GM18519 (cell line): ENCODE results near the gene MTHFD1L.

Source experiments
- ATAC-seq: cut with Tn5 transposase; IDR thresholded peaks from one replicate; pipeline ENCODE4 v1.9.1; 2021; ENCODE audit warnings: mild to moderate bottlenecking, moderate library complexity; ENCODE audit not compliant: unreplicated experiment, low FRiP score

MTHFD1L gene

DNA sequence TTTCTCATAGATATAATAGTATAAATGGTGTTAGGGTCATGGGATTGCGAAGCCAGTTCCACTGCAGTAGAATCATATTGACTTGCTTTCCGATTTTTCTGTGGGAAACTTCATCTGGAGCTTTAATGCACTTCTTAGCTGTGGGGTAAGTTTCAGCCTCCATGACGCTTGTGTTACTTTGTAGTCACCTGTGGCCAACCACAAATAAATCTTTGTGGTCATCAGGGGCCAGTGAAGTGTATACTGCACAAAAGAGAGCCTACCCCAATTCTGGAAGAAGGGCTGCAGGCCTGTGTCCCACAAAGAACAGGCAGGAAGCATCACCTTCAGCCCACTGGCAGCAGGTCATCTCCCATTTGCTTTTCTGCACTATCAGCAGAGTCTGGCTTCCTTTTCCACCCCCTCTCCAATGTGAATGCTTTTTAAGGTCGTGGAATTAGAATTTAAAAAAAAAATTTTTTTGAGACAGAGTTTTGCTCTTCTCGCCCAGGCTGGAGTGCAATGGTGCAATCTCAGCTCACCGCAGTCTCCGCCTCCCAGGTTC, 32.0 kb downstream of the MTHFD1L start:
- no peak for ATAC-seq

DNA sequence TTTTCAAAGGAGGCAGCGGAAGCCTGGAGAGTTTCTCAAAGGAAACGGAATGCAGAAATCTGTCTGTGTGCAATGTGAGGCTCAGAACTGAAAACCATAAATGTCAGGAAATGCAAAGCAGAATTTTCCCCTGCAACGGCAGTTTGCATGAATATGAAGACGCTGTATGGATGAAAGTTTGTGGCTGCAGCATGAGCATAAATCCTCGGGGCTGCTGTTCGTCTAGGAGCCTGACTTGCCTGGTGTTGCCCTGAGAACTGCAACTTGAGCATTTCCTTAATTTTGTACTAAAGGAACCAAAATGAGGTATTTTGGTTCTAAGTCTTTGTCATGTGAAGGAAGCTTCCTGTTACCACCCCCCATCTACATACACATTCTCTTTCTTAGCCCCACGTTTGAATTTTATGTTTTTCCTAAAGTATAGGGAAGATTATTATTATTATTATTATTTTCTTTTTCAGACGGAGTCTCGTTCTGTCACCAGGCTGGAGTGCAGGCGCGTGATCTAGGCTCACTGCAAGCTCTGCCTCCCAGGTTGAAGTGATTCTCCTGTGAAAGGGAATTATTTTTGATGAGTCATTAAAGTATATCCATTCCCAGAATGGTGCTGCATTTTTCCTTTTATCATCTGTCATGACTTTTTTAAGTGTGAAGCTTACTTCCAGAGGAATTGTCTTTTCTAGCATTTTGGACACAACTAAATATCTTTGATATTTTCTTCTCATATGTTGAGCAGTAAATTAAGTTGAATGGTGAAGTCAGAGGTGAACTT, 33.1 kb downstream of the MTHFD1L start:
- ATAC-seq = no peak

DNA sequence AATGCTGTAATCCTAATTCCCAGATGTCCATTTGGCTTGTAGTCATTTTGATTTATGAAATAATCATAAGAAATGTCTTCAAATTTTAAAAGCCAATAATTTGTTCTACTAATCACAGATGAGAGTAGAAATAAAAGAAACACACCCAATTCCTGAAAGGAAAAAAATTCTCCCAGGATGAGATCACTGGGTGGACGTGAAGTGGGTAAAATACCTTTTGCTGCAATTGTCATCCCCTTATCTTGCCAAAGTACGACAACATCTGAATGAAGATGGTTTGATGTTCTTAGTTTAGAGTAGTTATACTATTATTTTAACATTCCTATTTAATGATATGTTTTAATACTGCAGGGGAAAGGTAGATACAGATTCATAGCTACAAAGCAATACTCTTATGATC, 33.7 kb downstream of the MTHFD1L start:
- ATAC-seq = no peak

DNA sequence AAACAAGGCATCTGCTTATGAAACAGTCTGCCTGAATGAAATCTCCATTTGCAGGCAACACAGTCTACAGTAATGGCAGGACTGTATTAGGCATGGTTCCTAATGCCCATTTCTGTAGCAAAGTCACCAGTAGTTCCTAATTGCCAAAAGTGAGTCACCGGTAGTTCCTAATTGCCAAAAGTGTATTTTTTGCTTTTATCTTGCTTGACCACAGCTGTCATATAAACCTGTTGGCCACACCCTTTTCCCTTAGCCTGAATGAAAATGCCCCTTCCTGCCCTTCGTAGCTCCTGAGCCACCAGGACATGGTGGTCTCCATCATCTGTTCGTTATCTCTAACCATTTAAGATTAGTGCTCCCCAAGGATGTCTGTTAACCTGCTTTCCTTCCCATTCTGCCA, 34.5 kb downstream of the MTHFD1L start:
- ATAC-seq = no peak

DNA sequence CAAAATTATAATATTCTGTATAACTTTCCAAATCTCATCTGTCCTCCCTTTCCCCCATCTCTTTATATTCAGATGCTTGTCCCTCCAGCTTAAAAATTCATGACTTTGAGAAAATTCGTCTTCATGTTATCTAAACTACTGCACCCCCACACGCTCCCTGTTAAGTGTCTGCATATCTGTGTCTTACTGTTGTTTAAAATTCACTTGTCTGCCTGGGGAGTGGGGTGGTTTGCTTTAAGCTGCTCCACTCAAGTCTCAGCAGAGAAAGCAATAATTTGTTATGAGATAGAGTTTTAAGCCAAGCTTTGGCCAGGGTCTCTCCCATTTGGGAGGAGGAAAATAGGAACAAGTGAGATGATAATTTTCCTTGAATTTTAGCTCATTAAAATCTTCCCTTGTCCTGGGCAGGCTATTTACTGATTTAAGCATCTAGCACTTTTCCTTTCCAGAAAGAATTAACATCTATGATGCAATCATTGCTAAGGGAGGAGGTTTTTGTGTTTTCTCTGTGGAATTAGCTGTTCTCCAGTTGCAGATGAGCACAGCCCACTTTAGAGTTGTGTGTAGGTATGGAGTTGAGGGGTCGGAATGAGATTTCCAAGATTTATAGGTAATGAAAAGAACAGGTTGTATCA, 36.8 kb downstream of the MTHFD1L start:
- ATAC-seq = no peak

DNA sequence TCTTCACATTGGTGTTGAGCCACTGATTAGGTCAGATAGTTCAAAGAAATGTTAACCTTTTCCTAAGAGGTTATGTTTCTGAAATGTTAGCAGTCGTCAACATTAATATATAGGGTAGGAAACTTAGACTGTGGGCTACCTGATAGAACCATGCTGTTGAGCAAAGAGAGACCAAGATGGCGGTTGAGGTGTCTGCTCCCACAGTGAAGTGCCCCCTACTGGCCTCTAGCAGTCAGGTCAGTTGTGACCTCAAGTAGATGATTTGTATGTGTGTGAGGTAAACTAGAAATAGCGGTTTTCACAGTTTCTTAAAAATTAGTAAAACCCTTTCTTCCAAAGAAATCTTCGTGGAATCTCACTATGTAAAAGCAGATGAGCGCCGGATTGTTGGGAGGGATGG, 40.3 kb downstream of the MTHFD1L start:
- ATAC-seq = no peak

DNA sequence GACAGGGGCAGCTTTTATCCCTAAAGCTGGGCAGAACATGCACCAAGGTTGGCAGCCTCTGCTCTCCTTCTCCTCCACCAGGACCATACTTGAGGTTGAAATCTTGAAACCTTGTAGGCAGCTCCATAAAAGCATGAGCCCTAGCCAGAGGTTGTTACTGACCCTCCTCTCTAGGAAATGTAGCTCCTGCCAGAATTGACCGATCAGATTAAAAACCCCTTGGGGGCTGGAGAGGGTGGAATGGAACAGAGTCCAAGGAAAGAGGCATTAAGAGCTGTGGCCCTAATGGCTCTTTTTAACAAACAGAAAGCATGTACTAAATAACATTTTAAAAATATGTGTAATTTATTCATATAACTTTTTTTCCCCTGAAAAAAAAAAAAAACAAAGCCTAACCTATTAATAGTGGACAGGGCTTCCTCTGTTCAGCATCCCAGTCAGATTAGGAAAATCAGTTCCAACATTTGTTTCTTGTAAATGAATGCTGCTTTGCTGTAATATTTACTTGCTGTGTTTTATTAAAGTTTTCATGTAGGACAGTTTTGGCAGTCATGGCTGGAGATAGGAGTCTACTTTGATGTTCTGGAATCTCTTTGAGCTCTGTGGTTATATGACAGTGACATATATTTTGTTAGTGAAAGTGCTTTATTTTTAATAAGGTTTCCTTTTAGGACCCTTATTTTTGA, 41.3 kb downstream of the MTHFD1L start:
- ATAC-seq = no peak

DNA sequence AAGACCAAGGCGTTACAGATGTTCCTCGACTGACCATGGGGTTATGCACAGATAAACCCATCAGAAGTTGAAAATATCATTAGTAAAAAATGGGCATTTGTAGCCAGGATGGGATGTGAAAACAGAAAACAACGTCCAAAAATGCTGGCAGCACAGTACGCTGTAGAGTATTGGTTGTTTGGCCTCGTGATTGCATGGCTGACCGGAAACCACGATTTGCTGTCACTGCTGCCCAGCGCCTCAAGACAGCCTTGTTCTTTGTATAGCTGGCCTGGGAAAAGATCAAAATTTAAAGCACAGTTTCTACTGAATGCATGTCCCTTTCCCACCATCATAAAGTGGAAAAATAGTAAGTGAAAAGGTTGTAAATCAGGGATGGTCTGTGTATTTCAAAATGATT, 41.9 kb downstream of the MTHFD1L start:
- no peak for ATAC-seq

DNA sequence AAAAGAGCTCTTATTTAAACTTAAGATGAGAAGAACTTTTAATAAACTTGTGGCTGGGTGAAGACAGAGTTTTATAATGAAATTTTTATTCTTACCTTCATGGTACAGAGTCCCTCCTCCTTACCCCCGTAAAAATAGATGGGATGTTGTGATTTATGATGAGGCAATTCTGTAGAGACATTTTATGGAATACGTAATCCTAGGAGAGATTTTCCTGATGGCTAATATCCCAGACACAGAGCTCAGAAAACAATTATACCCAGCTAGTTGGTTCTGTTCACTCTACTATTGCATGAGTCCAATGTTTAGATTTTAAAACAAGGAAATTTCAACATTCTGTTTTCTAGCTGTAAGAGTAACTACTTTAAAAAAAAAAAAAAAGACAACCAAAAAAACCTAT, 43.4 kb downstream of the MTHFD1L start:
- ATAC-seq = no peak

DNA sequence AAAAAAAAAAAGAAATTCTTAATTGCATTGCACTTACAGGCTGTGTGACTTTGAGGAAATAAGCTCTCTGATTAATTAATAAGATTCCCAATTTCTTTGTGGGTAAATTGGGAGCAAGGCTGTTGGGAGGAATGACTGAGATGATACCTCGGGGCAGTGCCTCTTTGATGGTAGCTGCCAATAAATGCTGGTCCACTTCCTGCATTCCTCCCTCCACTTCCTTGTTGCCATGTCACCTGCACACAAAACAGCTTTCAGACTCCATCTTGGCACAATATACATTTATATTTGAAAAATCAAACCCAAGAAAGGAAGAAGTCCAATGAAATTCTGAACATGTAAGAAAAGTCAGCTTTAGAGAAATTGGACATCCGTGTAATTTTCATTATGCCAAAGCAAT, 45.1 kb downstream of the MTHFD1L start:
- no peak for ATAC-seq

DNA sequence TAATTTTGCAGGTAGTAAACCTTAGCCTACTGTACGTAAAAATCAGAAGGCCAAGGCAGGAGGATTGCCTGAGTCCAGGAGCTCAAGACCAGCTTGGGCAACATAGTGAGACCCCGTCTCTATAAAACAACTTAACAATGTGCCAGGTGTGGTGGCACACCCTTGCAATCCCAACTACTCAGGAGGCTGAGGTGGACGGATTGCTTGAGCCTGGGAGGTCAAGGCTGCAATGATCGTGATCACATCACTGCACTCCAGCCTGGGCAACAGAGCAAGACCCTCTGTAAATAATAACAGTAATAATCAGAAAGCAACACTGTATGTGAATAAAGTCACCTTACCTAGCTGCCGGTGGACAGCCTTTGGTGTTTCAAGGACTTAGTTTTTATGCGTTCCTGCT, 48.9 kb downstream of the MTHFD1L start:
- no peak for ATAC-seq

DNA sequence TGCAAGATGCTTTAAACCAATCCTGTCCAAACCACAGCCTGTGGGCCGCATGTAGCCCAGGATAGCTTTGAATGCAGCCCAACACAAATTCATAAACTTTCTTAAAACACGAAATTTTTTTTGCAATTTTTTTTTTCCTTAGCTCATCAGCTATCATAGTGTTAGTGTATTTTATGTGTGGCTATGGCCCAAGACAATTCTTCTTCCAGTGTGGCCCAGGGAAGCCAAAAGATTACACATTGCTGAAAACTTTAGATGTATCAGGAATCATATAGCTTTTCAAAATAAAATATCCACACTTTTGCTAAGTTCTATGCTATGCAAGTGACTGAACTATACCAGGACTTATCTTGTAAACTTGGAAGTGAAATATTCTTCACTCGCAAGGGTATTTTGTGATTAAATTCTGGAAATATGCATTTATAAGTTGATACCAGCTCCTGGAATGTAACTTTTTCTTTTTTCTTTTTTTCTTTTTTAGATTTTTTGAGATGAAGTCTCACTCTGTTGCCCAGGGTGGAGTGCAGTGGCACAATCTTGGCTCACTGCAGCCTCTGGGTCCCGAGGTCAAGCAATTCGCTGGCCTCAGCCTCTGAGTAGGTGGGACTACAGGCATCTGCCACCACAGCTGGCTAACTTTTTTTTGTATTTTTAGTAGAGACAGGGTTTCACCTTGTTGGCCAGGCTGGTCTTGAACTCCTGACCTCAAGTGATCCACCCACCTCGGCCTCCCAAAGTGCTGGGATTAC, 49.8 kb downstream of the MTHFD1L start:
- no peak for ATAC-seq

DNA sequence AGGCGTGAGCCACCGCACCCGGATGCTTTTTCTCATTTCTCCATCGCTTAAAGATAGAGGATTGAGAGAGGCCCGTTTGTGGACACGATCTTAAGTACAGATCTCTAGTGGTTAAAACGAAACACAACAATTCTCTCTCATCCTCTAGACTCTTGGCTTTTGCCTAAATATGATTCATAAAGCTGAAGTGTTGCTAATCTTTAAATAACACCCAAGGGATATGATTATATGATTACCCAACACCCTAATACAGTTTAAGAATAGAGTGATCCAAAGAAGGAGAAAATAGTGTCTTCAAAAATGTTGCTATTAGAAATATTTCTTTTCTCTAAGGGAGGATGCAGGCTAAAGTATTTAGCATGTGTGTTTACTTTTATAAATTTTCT, 50.4 kb downstream of the MTHFD1L start:
- no peak for ATAC-seq

DNA sequence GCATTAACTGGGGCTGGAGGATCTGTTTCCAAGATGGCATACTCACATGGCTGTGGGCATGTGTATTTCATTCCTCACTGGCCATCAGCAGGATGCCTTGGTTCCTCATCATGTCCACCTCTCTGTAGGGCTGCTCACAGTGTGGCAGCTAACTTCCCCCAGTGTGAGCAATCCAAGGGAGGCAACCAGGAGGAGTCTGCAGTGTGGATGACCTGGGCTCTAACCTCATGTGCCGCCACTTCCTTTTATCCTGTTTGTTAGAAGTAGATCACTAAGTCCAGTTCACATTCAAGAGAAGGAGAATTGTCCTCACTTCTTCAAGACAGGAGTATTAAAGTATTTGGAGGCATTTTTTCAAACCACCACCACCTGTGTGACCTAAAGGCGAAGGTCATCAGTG, 54.4 kb downstream of the MTHFD1L start:
- no peak for ATAC-seq

DNA sequence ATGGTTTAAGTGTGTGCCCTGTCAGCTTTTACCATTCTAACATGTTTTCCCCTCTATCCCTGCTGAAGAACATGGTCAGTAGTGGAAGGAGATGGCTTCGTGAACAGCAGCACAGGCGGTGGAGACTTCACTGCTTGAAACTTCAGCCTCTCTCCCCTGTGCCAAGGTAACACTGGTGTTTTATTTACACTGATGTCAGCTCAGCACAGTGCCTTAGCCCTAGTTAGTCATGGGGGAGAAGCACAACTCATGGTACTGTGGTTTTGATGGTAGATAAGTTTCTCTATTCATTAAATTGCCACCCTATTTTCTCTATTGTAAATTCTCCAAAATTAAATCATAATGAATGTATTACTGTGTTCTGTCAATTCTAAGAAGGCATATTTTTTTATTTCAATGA, 56.6 kb downstream of the MTHFD1L start:
- ATAC-seq = no peak

DNA sequence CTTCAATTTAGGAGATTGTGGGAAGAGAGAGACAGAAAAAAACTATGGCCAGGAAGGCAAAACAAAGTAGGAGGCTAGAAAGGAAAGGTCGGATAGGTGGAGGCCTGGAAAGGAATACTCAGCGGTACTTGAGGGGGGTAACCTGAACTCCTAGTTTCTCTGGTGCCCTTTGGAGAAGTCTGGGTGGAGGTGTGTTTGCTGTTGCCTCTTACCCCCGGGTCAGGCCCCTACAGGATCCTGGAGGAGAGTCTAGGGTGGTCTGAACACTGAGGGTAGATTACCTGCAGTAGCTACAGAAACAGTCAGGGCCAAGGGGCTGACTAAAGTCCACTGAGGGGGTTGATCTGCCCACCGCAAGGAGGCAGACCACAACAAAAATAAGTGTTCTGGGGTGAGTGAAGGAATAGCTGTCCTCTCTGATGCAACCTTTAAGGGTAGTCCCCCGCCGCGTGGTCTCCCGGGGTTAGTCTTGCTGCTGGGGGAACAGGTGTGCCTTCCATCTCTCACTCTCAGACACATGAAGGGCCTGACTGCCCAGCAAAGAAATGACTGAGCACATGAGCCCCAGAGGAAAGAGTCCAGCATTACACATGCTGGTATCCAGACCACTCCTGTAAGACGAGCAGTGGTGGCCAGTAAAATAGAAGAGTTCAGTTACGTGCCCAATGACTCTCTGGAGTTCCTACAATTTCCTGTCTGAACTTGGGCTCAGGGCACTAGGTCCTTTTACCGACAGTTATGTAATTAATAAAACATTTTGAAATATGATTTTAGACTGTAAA, 59.5 kb downstream of the MTHFD1L start:
- no peak for ATAC-seq

DNA sequence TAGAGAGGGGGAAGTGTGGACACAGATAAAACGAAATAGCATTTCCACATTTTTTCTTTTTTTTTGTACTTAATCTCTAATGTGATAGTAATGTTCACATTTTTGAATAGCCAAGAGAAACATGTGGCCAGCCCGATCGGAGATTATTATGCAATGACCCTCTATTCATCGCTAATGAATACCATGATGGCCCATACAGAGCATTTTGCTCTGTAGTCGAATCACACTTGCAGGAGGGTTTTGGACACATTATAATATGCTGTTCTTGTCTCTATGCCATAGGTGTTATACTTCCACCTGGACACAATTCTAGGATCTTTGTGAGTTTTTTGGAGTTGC, 60.1 kb downstream of the MTHFD1L start:
- no peak for ATAC-seq

DNA sequence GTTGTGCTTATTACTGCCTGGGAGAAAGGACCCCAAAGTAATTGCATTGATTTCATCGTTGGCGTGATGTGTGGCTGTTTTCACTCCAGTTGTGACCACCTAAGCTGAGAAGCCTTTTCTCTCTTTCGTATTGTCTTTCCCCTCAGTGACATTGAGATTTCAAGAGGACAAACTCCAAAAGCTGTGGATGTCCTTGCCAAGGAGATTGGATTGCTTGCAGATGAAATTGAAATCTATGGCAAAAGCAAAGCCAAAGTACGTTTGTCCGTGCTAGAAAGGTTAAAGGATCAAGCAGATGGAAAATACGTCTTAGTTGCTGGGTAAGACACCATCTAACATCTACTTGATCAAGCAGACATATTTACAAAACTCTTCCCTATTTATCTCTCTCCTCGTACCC, 60.5 kb downstream of the MTHFD1L start:
- no peak for ATAC-seq

DNA sequence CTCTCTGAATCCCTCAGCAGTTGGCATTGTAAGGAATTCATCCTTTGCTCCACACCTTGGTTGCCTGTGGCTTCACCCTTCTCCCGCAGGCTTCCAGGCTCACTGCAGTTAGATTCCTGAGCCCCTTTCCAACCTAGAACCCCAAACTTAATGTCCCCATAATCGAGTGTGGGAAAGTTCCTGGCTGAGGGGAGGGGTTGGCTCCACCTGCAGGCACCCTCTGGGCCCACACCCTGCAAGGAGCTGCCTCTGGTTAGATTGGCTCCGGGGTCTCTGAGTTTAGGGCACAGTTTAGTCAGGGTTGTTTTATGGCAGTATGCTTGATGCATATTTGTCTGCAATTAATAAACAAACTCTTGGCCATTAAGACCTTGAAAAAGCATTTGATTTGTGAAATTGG, 63.4 kb downstream of the MTHFD1L start:
- ATAC-seq = no peak

DNA sequence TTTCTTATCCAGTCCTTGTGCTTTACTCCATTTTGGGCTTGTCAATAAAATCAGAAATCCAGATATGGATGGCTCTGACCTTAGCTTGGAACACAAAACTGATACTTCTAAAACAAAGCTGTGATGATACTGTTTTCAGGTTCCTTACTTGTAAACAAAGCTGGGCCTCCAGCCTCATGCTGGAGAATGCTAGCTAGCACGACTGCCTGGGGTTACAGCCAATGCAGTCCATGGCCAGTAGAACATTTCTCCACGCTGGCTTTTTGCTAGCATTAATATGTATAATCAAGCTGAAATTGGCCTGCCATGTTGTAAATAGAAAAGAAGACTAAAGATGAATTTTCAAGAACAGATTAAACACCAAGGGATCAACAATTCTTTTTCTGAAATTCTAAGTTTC, 63.9 kb downstream of the MTHFD1L start:
- ATAC-seq = no peak
